CD4-positive, alpha-beta T cell treated with Interleukin-10 for 1 hour (primary cell): ENCODE measurements around the gene DCST2.

Experiments used
- DNase-seq: peaks from one replicate; pipeline ENCODE4 v3.0.0-alpha.2; 2020

The DCST2 gene

GRCh38 chr1:155008015-155008941 lies 25.3 kb downstream of the DCST2 start:
- peak; percentile 45 for DNase-seq

- DNase-seq = no peak
Observed at GRCh38 chr1:155007251-155007828, 26.2 kb downstream of the DCST2 start.

GRCh38 chr1:155006601-155007101 lies 26.9 kb downstream of the DCST2 start:
- DNase-seq = peak; percentile 67

GRCh38 chr1:155005076-155006011 lies 28.2 kb downstream of the DCST2 start:
- DNase-seq = peak; percentile 57

GRCh38 chr1:155004352-155005075 lies 29.1 kb downstream of the DCST2 start:
- no peak for DNase-seq

GRCh38 chr1:155003766-155004351 lies 29.7 kb downstream of the DCST2 start:
- DNase-seq = no peak

- DNase-seq = no peak
Observed at GRCh38 chr1:155003227-155003765, 30.3 kb downstream of the DCST2 start.

- no peak for DNase-seq
Observed at GRCh38 chr1:155002464-155003226, 30.9 kb downstream of the DCST2 start, which contains the start of gene ZBTB7B. Gene ZBTB7B, plus strand, starts transcription at chr1:155002802. Its CDS starts 11,859 bp downstream, at chr1:155014661.

- DNase-seq = peak; percentile 98
Observed at GRCh38 chr1:155001675-155002463, 31.7 kb downstream of the DCST2 start.

GRCh38 chr1:155001425-155001674 lies 32.2 kb downstream of the DCST2 start:
- DNase-seq = no peak

- DNase-seq = peak; percentile 82
Observed at GRCh38 chr1:155000726-155001424, 32.7 kb downstream of the DCST2 start.

GRCh38 chr1:155000411-155000725 lies 33.2 kb downstream of the DCST2 start:
- no peak for DNase-seq

- DNase-seq = peak; percentile 53
Observed at GRCh38 chr1:154999571-155000410, 33.8 kb downstream of the DCST2 start.

- peak; percentile 78 for DNase-seq
Observed at GRCh38 chr1:154998818-154999570, 34.6 kb downstream of the DCST2 start.

GRCh38 chr1:154998201-154998780 lies 35.3 kb downstream of the DCST2 start:
- DNase-seq = no peak

GRCh38 chr1:154996966-154997701 lies 36.4 kb downstream of the DCST2 start:
- no peak for DNase-seq
